ENCODE results near the gene THSD7A. TPM values are rescaled to one million over a fixed set of nuclear protein-coding genes. Genes with fewer than 3 reads are reported as not detected.

Gene THSD7A
- total and polyA plus RNA-seq, 10 of the 15 experiments (the other 5 are each of a cell fraction or from before 2014, with no cell fraction given) = 0.03 to 0.09 (median 0.03) TPM; not detected in 7

DNA sequence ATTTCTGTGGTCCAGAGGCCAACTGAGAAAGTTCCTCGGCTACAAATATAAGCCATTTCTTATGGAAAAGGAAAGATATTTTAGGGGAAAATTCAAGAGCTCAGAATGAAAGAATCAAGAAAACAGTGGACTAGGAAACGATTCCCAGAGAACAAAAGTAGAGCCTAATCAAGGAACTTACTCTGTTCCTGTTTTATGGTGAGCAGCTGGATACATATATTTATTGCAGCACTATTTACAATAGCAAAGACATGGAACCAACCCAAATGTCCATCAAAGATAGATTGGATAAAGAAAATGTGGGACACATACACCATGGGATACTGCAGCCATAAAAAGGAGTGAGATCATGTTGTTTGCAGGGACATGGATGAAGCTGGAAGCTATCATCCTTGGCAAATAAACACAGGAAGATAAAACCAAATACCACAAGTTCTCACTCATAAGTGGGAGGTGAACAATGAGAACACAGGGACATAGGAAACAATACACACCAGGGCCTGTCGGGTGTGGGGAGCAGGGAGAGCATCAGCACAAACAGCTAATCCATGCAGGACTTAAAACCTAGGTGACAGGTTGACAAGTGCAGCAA is 298.7 kb downstream of the THSD7A start:
- ATAC-seq (no peak), FAIRE-seq (no peak), DNase-seq (ENCODE audit: low read depth, low spot score) (no peak)
- in situ Hi-C loops (cut with MboI) (no loop called here), intact Hi-C loops (cut with micrococcal nuclease; ENCODE audit: unreplicated experiment) (no loop called here)
- Histone ChIP-seq H3K4me2 (ENCODE audit: control insufficient read depth, insufficient read depth) (no peak overlapping the region), H2AFZ (ENCODE audit: control insufficient read depth, low read depth, low read length) (no peak overlapping the region), H3K4me3 (no peak overlapping the region), H3K27me3 (replicated peaks in 1 of 2; ENCODE audit: control insufficient read depth in 2 of 2, insufficient read depth in 2 of 2, low read length in 1 of 2) (no peaks in the 10 kb centered on the region), H3K27ac (ENCODE audit: control insufficient read depth, insufficient read depth) (no peak overlapping the region), H3K4me1 (ENCODE audit: control insufficient read depth, insufficient read depth, low read length) (no peaks in the 10 kb centered on the region), H3K79me2 (ENCODE audit: control insufficient read depth, insufficient read depth, low read length) (no peaks in the 10 kb centered on the region), H3K36me3 (ENCODE audit: control insufficient read depth in 2 of 2, insufficient read depth in 2 of 2, low read length in 1 of 2) (no peaks in the 10 kb centered on the region), H4K20me1 (ENCODE audit: control insufficient read depth, insufficient read depth) (no peaks in the 10 kb centered on the region), H3K9ac (ENCODE audit: control insufficient read depth, insufficient read depth, low read length) (no peak overlapping the region), H3K9me3 (replicated peaks; ENCODE audit: control insufficient read depth, insufficient read depth, low read length) (no peaks in the 10 kb centered on the region)
- TF ChIP-seq, protein P1, sequence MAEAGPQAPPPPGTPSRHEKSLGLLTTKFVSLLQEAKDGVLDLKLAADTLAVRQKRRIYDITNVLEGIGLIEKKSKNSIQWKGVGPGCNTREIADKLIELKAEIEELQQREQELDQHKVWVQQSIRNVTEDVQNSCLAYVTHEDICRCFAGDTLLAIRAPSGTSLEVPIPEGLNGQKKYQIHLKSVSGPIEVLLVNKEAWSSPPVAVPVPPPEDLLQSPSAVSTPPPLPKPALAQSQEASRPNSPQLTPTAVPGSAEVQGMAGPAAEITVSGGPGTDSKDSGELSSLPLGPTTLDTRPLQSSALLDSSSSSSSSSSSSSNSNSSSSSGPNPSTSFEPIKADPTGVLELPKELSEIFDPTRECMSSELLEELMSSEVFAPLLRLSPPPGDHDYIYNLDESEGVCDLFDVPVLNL (IDR thresholded peaks at IDR 0.05; ENCODE audit: low read depth, low read length) = no peak
- TF ChIP-seq EGR1 (IDR thresholded peaks at IDR 0.05; ENCODE audit: borderline replicate concordance in 1 of 2, low read depth in 2 of 2, low read length in 2 of 2) (no peak), MYC (IDR thresholded peaks at IDR 0.05; ENCODE audit: insufficient read depth, insufficient read length, insufficient replicate concordance, low read length, severe bottlenecking) (no peak), BCL11A (IDR thresholded peaks at IDR 0.05; ENCODE audit: low read depth, low read length) (no peak), SMC3 (IDR thresholded peaks at IDR 0.05; ENCODE audit: borderline replicate concordance, low read length) (no peak), IKZF1 (conservative IDR thresholded peaks at IDR 0.05) (no peak), TCF3 (IDR thresholded peaks at IDR 0.05; ENCODE audit: borderline replicate concordance, insufficient read depth, low read depth, low read length) (no peak), ZZZ3 (IDR thresholded peaks at IDR 0.05; ENCODE audit: control insufficient read depth, insufficient read length, low read depth) (no peak), SREBF1 (IDR thresholded peaks at IDR 0.05; ENCODE audit: low read length) (no peak), GABPA (IDR thresholded peaks at IDR 0.05; ENCODE audit: low read depth) (no peak)
- TF ChIP-seq, protein P2, sequence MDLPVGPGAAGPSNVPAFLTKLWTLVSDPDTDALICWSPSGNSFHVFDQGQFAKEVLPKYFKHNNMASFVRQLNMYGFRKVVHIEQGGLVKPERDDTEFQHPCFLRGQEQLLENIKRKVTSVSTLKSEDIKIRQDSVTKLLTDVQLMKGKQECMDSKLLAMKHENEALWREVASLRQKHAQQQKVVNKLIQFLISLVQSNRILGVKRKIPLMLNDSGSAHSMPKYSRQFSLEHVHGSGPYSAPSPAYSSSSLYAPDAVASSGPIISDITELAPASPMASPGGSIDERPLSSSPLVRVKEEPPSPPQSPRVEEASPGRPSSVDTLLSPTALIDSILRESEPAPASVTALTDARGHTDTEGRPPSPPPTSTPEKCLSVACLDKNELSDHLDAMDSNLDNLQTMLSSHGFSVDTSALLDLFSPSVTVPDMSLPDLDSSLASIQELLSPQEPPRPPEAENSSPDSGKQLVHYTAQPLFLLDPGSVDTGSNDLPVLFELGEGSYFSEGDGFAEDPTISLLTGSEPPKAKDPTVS (IDR thresholded peaks at IDR 0.05; ENCODE audit: low read depth, low read length) = no peak
- TF ChIP-seq, protein P3, sequence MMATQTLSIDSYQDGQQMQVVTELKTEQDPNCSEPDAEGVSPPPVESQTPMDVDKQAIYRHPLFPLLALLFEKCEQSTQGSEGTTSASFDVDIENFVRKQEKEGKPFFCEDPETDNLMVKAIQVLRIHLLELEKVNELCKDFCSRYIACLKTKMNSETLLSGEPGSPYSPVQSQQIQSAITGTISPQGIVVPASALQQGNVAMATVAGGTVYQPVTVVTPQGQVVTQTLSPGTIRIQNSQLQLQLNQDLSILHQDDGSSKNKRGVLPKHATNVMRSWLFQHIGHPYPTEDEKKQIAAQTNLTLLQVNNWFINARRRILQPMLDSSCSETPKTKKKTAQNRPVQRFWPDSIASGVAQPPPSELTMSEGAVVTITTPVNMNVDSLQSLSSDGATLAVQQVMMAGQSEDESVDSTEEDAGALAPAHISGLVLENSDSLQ (IDR thresholded peaks at IDR 0.05) = no peak
- TF ChIP-seq, protein P4, sequence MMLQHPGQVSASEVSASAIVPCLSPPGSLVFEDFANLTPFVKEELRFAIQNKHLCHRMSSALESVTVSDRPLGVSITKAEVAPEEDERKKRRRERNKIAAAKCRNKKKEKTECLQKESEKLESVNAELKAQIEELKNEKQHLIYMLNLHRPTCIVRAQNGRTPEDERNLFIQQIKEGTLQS (IDR thresholded peaks at IDR 0.05; ENCODE audit: borderline replicate concordance, extremely low read depth, low read depth, low read length) = no peak
- WGBS (ENCODE audit: insufficient coverage, insufficient replicate concordance, low lambda C conversion rate, missing lambda C conversion rate) = 11% methylated on average over 3 of the region's 3 CpGs
- POLR2A ChIA-PET = no interaction called here
- RAD21 ChIA-PET (ENCODE audit: unreplicated experiment) = no interaction called here
- BruUV-seq (replicated peaks) = no TSS peak
- CTCF ChIA-PET = no interaction called here
- SMC1A ChIA-PET (ENCODE audit: uncharacterized antibody, unreplicated experiment) = interaction anchor here (0.6 to 1.5 kb wide), 4 partner anchors 8 to 210 kb away, joined by 3 to 4 read pairs (median 3); no protein-coding TSS in a partner anchor
